ENCODE data around the gene PLXND1.

PLXND1 gene

DNA sequence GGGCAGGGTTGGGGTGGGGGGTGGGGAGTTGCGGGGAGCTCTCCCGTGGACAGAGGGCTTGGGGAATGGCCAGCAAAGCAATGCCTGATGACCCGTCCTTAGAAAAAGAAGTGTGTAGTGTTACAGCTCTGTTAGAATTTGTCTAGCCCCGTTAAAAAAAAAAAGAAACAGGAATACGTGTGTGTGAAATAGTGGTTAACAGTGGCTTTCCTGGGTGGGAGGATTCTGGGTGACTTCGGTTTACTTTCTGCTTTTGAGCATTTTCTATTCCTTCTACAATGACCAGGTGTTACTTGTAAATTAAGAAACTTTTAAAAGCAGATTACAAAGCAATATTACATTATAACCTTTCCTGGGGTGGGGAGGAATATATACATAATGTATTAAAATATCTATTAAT lies 38.5 kb downstream of the PLXND1 start:
- no peak overlapping the region for H3K27ac ChIP-seq
- DNase-seq (ENCODE audit: low read depth, low spot score), result no peak

DNA sequence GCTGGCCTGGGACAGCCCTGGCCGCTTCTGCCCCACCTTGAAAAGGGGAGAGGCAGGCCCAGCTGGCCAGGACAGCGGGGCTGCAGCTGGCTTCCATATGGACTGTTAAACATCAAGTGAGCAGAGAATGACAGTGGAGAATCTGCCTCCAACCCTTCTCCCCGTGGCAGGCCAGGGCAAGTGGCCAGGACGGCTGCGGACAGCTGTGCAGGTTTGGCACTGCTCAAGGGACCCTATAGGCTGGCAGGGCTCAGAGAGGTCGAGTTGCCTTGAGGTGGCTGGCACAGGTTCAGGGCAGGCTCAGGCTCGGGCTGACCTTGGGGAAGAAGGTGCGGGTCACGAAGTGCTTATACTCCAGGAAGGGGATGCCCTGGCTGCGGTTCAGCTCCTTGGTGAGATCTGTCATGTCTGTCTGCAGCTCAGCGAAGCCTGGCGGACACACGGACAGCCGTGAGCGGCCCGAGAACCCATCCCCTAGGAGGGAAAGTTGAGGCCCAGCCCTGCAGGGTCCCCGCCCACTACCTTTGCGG lies 39.2 kb downstream of the PLXND1 start:
- no peak for DNase-seq (ENCODE audit: low read depth, low spot score)
- no peak overlapping the region for H3K27ac ChIP-seq

DNA sequence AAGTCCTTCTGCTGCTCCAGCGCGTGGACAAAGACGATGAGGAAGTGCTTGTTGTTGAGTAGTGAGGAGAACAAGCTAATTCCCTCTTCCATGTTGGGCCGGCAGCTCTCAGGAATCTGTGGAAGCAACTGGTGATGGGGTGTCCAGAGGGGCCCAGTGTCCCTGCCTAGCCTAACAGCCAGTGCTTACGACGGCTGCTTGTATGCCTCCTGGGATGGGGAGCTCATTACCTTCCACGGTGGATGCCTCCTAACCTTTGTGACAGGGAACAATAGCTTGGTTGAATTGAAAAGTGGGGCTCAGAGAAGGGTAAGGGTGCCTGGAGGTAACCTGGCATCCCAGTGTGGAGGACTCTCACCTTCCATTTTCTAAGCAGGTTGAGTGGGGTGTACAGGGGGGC lies 40.6 kb downstream of the PLXND1 start:
- H3K27ac ChIP-seq, result no peak overlapping the region

DNA sequence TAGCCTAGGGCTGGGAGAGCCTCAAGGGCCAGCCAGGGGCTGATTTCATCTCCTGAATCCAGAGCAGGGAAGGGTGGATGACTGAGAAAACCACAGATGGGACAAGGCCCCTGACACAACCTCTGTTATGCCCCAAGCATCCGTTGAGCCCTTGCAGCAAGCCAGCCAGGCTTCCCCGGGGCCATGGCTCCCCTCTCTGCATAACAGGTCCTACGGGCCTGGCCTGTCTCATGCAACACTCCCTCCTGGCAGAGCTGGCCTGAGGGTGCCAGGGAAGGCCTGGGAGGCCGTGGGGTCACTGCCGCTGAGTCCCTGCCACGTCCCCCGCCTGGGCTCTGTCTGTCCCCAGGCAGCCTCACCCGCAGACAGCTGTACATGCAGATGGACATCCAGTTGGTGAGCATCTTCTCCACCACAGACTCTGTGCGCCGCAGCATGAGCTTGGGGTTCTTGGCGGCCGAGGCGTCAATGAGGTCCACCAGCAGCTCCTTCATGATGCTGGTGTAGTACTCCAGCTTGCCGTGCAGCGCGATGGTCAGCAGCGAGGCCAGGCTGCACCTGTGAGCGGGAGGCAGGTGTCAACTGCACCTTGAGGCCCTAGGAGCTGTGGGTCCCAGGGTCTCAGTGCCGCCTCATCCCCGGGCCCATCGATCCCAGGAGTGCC lies 41.4 kb downstream of the PLXND1 start:
- H3K27ac ChIP-seq, result no peak overlapping the region
- DNase-seq (ENCODE audit: low read depth, low spot score), result no peak

More for the DNA sequence above, 40.6 kb downstream of the PLXND1 start:
- no peak for DNase-seq (ENCODE audit: low read depth, low spot score)

DNA sequence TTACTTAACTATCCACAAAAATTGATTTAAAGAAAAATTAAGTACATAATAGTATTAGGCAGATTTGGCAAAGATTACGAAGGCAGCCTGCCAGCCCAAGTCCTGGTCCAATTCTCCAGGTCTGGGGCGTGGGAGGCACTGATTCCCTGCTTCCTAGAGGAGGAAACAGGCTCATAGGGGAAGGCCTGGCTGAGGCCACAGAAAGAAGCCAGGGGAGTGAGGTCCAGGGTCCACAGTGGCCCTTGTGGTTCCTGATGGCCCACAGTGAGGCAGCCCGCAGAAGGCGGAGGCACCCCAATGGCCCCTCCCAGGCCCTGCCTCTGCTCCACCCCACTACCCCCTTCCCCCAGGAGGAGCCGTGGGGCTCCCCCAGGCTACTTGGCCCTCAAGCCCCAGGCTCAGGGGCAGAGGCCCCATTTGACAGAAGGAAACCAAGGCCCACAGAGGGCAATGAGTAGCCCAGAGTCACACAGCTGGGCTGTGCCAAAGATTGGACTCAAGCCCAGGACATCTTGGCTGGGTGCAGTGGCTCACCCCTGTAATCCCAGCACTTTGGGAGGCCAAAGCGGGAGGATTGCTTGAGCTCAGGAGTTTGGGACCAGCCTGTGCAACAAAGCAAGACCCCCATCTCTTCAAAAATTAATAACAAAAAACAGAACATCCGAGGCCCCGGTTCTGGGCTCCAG lies 42.5 kb downstream of the PLXND1 start:
- DNase-seq (ENCODE audit: low read depth, low spot score), result no peak
- no peak overlapping the region for H3K27ac ChIP-seq

DNA sequence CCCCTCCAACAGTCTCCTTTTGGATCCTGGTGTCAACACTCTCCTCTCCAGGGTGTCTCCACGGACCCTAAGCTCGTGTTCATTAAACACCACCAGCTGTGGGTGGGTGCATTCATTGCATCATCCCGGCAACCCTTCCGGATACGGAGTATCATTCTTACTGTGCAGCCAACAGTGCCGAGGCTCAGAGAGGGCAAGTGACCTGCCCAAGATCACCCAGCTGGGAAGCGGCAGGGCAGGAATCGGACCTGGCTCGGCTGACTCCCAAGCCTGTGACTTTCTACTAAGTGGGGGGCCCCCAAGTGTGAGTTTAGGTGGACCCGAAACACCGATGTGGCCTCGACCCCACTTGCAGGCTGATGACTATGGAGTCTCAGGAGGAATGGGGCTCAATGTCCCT lies 43.1 kb downstream of the PLXND1 start:
- H3K27ac ChIP-seq, result no peak overlapping the region
- DNase-seq (ENCODE audit: low read depth, low spot score), result no peak

DNA sequence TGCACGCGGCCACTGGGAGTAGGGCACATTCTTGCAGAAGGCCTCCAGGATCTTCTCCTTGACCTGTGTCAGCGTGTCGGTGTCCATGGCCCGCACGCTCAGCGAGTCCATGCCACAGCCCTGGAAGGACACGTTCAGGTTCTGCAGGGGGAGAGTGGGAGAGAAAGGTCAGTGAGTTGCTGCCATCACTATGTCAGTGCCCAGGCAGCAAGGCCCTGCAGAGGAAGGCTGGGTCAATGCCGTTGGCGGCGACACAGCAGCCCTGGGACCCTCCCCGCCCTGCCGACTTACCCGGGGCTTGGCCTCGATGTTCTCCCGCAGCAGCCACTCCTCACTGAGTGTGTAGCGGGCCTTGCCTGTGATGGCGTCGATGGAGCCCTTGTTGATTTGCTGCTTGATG lies 43.7 kb downstream of the PLXND1 start:
- no peak overlapping the region for H3K27ac ChIP-seq
- no peak for DNase-seq (ENCODE audit: low read depth, low spot score)

DNA sequence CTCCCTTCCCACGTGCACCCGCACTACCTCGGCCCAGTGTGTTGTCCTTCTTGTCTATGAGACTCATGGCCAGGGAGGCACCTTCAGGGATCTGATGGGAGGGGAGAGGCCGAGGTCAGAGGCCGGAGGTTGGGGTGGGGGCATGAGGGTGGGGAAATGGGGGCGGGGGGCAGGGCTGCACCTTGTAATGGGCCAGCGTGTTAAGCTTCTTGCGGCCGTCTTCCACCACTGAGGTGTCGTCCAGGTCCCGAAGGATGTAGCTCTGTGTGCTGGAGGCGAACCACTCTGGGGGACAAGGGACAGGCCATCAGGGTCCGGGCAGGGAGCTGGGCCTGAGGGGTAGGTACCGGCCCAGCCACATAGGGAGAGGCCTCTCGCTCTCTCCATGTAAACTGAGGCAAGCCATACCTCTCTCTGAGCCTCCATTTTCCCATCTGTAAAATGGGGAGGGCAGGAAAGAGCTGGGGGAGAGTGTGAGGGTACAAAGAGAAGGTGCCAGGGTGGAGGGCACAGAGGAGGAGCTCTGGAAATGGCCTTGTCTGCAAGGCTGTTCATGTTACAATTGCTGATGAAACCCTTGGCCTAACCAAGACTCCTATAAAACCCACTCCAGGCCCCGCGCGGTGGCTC lies 44.7 kb downstream of the PLXND1 start:
- H3K27ac ChIP-seq, result no peak overlapping the region
- no peak for DNase-seq (ENCODE audit: low read depth, low spot score)

DNA sequence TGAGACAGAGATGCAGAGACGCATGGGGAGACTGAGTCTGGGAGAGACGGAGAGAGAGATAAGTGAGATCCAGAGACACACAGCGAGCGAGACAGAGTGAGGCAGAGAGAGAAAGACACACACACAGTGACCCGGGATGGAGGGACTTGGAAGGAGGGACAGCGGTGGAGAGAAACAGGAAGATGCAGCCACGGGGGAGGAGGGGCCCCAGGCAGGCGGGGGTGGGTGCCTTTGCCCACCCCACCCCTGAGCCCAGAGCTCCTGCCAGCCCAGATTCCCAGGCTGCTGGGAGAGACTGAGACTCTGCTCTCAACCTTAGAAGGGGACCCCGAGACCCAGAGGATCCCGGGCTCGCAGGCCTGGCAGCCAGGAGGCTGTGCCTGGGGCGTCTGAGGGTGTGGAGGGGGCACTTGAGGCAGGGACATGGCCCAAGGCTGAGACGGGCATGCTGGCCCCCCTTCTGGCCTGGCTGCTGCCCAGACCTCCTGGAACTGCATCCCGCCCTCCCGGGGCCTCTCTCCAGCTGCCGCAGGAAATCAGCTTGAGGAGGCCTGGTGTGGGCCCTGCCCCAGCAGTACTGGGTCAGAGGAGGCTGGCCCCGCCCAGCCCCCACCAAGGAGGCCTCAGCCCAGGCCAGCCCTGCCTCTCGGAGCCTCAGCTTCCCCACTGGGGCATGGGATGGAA lies 45.4 kb downstream of the PLXND1 start:
- DNase-seq (ENCODE audit: low read depth, low spot score), result no peak
- no peak overlapping the region for H3K27ac ChIP-seq

DNA sequence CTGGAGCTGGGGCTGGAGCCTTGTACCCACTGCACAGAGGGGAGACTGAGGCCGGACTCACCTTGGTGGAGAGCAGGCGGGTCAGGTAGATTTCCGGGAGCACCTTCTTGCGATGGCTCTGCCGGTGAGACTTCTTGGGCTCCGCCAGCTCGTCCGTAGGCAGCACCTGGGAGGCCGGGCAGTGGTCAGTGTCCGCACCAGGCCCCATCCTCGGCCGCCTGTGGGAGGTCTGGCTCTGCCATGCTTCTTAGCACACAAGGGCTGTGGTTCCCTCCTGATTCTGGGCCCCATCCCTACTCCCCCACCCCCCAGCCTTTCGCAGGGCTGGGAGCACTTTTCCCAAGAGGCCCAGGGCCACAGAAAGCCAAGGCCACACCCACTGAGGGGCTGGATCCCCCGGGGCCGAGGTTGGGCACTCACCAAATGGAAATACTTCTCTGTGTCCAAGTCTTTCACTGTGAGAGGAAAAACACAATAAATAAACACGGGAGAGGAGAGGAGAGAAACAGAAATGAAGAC lies 46.1 kb downstream of the PLXND1 start:
- no peak overlapping the region for H3K27ac ChIP-seq
- DNase-seq (ENCODE audit: low read depth, low spot score), result no peak

DNA sequence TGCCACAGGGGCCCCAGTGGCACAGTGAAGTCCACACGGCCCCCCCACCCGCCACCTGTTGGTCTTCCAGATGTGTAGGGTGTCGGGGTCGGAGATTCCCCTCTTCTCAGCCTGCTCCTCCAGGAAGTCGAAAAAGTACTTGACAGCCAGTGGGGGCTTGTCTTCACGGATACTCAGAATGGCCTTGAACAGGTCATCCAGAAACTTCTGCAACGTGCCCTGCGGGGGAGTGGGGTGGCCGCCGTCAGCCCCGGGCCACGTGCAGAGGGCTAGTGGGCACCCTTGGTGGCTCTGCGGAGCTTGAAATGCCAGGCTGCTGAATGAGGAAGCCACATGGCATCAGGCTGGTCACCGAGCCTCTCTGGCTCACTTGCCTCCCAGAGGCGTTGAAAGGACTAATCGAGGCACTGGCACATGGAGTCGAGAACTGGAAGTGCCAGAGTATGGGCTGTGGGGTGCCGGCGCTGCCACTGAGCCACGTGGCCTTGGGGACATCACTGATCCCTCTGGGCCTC lies 46.9 kb downstream of the PLXND1 start:
- H3K27ac ChIP-seq, result no peak overlapping the region
- no peak for DNase-seq (ENCODE audit: low read depth, low spot score)

DNA sequence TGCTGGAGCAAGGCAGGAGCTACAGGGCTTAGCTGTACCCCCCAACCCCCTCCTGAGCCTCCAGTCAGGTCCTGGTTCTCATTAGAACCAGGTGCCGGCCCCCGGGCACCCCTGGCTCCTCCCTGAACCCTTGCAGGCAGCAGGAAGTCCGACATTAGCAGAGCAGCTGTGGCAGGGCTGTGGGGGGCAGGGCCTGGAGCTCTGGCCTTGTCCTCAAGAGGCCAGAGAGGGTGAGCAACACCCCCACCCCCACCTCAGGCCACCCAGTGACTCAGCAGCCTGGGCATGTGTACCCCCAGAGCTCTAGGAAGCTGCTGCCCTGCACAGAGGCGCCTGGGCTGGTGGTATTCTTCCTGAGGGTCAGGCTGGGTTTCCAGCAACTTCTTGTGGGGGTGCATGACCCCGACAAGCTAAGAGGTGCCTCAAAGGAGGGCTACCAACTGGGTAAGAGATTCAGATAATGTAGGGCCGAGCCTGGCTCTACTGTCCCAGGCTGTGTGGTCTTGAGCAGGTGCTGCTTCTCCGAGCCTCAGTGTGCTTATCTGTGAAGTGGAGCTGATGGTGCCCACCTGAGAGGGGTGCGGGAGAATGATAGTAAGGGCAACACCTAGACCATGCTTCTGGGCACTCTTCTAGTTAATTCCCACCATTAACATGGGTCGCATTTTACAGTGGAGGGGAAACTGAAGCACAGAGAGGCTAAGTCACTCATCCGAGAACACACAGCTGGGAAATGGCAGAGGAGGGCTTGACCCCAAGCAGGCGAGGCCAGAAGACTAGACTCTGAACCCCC lies 47.5 kb downstream of the PLXND1 start:
- DNase-seq (ENCODE audit: low read depth, low spot score), result no peak
- H3K27ac ChIP-seq, result no peak overlapping the region

DNA sequence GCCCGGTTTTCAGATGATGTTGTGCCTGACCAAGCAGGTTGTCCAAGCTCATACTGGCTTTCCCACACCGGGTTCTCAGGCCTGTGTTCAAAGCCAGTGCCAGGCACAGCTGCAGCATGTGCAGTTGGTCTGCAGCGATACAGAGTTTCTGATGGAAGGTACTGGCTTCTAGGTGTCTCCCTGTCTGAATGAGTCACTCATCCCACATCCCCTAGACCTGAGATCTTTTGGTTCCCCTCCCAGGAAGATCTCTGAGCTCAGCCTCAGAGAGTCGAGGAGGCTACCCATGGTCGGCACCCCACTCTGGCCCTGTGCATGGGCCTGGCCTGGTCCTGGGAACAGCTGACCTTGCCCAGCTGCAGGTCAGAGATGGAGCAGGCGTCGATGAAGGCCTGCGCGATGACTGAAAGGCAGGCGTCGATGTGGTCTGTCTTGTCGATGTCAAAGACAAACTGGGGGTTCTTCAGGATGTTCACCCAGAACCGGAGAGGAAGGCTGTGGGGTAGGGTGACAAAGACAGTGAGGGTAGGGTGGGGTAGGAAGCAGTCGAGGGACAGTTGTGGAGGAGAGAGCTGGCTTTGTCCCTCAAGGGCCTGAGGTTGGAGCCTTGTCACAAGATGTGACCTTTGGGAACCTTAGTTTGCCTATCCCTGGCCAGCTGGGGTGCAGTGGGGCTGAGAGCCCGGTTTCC lies 48.2 kb downstream of the PLXND1 start:
- H3K27ac ChIP-seq, result no peak overlapping the region

DNA sequence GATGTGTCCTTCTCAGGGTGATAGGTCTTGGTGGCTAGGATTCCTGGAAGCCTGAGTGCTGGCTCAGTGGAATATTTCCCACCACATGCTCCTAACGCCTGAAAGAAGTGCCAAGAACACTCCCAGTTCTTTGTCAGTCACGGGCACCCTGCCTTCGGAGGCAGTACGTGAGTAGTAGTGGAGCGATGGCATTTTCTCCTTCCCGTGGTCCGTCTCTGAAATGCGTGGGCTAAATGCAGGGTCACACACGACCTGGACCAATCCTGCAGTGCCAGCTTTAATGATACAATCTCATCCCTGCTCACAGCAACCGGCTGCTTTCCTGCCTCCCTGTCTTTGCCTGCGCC lies 49.0 kb downstream of the PLXND1 start:
- no peak overlapping the region for H3K27ac ChIP-seq

More for the DNA sequence above, 48.2 kb downstream of the PLXND1 start:
- no peak for DNase-seq (ENCODE audit: low read depth, low spot score)

DNA sequence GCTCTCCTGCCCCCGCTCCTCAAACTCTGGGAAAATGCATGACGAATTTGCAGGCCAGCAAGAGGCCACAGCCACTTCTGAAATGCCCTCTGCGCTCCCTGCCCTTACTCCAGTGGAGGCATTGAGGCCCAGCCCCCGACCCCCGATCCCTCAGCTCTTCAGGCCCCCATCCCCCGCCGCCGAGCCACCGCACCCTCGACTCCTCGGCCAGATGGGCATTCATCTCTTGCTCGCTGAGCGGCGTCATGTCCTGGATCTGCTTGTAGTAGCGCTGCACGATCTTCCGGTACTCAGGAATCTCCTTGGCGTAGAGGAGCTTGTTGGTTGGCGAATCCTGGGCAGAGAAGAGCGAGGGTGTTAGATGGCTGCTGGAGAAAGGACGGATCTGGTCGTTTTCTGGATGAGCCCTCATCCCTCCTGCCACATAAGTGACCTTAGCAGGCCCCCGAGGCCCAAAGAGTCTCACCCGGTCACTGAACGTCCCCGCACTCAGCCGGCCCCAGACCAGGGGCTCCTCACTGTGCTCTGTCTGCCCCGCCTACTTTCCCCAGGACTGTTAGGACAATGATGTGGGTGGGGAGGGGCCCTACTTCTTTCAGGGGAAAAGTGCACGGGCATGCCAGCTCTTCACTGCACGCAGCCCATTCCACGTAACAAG lies 49.5 kb downstream of the PLXND1 start:
- no peak overlapping the region for H3K27ac ChIP-seq

More for the DNA sequence above, 49.0 kb downstream of the PLXND1 start:
- no peak for DNase-seq (ENCODE audit: low read depth, low spot score)

DNA sequence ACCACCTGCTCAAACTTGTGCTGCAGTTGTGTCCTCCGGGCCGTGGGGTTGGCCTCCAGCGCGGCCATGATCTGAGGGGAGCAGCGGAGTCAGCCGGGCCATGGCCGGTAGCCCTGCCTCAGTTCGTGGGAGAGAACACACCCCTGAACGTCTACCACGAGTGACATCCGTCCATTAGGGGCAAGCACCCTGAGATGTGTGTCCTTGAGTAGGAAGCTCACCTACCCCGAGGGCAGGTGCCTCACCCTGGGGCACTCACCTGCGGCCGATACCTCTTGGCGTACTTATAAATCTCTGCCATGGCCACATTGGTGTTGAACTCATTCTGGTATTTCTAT lies 50.1 kb downstream of the PLXND1 start:
- no peak overlapping the region for H3K27ac ChIP-seq
- DNase-seq (ENCODE audit: low read depth, low spot score), result no peak

More for the DNA sequence above, 49.5 kb downstream of the PLXND1 start:
- no peak for DNase-seq (ENCODE audit: low read depth, low spot score)

DNA sequence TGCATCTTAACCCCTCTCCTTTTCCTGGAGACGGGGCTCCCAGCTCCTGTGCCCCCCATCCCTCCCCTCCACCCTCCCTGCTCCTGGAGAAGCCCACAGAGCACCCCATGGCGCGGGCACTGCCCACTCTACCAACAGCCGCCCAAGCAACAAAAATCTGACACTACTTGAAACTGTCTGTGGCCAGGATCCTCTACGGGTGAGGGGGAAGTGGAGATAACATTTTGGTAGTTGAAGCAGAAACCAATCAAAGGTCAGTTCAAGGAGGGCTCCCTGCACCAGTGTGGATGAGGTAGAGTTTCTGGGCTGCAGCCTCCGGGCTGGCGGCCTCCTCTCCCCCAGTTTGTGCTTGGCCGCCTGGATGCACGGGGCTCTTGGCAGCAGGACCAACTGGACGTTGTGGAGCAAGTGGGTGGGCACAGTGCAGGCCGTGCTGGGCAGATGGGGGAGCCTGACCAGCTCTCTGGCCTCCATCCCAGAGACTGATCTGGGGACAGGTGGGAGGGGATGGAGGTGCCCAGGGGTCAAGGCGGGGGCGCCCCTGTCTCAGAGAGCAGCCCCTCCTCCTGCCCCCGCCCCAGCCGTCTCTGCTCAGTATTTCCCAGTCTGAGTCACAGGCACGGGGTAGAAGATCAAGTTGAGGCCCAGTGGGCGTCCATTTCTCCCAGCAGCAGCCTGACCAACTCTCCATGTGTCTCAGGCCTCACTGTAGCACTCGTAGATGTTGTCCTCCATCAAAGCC lies 50.7 kb downstream of the PLXND1 start:
- no peak overlapping the region for H3K27ac ChIP-seq
- DNase-seq (ENCODE audit: low read depth, low spot score), result no peak

DNA sequence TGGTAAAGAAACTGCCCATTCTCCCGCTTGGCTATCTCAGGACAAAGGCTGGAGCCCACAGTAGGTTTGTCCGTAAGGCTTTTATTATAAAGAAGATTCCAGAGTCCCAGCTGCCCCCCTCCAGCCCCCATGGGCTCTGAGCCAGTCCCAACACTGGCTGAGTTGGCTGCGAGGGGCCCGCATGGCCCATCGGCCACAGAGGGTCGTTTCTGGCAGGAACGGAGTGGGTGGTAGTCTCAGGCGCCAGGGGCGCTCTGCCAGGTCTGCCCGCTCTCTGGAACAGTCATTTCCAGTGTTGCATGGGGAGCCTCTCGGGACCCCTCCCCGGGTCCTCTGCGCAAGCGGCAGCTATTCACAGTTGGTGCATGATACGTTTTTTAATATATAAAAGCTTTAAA lies 51.3 kb downstream of the PLXND1 start:
- DNase-seq (ENCODE audit: low read depth, low spot score), result no peak
- H3K27ac ChIP-seq, result no peak overlapping the region
